ENCODE results near the gene PIK3CD. TPM values are rescaled to one million over a fixed set of nuclear protein-coding genes. Genes with fewer than 3 reads are reported as not detected.
A peak's percentile ranks its signal among the peaks of the same experiment; 100 is the strongest.

The PIK3CD gene
- total and polyA plus RNA-seq, 10 of the 15 experiments (the other 5 are each of a cell fraction or from before 2014, with no cell fraction given), result 7.0 to 101 (median 51.1) TPM

GRCh38 chr1:9628541-9629444, 22.7 kb upstream of the PIK3CD start (continued):
- TF ChIP-seq, protein P1, sequence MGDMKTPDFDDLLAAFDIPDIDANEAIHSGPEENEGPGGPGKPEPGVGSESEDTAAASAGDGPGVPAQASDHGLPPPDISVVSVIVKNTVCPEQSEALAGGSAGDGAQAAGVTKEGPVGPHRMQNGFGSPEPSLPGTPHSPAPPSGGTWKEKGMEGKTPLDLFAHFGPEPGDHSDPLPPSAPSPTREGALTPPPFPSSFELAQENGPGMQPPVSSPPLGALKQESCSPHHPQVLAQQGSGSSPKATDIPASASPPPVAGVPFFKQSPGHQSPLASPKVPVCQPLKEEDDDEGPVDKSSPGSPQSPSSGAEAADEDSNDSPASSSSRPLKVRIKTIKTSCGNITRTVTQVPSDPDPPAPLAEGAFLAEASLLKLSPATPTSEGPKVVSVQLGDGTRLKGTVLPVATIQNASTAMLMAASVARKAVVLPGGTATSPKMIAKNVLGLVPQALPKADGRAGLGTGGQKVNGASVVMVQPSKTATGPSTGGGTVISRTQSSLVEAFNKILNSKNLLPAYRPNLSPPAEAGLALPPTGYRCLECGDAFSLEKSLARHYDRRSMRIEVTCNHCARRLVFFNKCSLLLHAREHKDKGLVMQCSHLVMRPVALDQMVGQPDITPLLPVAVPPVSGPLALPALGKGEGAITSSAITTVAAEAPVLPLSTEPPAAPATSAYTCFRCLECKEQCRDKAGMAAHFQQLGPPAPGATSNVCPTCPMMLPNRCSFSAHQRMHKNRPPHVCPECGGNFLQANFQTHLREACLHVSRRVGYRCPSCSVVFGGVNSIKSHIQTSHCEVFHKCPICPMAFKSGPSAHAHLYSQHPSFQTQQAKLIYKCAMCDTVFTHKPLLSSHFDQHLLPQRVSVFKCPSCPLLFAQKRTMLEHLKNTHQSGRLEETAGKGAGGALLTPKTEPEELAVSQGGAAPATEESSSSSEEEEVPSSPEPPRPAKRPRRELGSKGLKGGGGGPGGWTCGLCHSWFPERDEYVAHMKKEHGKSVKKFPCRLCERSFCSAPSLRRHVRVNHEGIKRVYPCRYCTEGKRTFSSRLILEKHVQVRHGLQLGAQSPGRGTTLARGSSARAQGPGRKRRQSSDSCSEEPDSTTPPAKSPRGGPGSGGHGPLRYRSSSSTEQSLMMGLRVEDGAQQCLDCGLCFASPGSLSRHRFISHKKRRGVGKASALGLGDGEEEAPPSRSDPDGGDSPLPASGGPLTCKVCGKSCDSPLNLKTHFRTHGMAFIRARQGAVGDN (IDR thresholded peaks at IDR 0.05), result no peak
- TF ChIP-seq STAT3 (IDR thresholded peaks at IDR 0.05; ENCODE audit: low read depth, low read length) (no peak), CHD1 (IDR thresholded peaks at IDR 0.05; ENCODE audit: low read depth, low read length) (0 out of 2 replicates have a peak, but pooled peaks have one; percentile 19), ASH2L (IDR thresholded peaks at IDR 0.05; ENCODE audit: borderline replicate concordance, low read depth) (no peak), SUZ12 (IDR thresholded peaks at IDR 0.05; ENCODE audit: unreplicated experiment) (no peak), MYB (IDR thresholded peaks at IDR 0.05; ENCODE audit: borderline replicate concordance, low read depth, low read length) (no peak), TAF1 (IDR thresholded peaks at IDR 0.05; ENCODE audit: borderline replicate concordance, low read depth, low read length) (peak; percentile 50; the same call in 1 of the 2 replicates), IRF5 (IDR thresholded peaks at IDR 0.05; ENCODE audit: borderline replicate concordance) (no peak), MXI1 (IDR thresholded peaks at IDR 0.05; ENCODE audit: low read depth, low read length) (peak; percentile 46; the same call in 1 of the 2 replicates), TCF3 (IDR thresholded peaks at IDR 0.05; ENCODE audit: borderline replicate concordance, insufficient read depth, low read depth, low read length) (peak; percentile 12; the same call in 1 of the 2 replicates), NFIC (IDR thresholded peaks at IDR 0.05; ENCODE audit: low read depth, low read length) (no peak), IKZF1 (conservative IDR thresholded peaks at IDR 0.05) (peak; percentile 94), ZBTB40 (IDR thresholded peaks at IDR 0.05; ENCODE audit: borderline replicate concordance) (no peak)
- TF ChIP-seq, protein P2, sequence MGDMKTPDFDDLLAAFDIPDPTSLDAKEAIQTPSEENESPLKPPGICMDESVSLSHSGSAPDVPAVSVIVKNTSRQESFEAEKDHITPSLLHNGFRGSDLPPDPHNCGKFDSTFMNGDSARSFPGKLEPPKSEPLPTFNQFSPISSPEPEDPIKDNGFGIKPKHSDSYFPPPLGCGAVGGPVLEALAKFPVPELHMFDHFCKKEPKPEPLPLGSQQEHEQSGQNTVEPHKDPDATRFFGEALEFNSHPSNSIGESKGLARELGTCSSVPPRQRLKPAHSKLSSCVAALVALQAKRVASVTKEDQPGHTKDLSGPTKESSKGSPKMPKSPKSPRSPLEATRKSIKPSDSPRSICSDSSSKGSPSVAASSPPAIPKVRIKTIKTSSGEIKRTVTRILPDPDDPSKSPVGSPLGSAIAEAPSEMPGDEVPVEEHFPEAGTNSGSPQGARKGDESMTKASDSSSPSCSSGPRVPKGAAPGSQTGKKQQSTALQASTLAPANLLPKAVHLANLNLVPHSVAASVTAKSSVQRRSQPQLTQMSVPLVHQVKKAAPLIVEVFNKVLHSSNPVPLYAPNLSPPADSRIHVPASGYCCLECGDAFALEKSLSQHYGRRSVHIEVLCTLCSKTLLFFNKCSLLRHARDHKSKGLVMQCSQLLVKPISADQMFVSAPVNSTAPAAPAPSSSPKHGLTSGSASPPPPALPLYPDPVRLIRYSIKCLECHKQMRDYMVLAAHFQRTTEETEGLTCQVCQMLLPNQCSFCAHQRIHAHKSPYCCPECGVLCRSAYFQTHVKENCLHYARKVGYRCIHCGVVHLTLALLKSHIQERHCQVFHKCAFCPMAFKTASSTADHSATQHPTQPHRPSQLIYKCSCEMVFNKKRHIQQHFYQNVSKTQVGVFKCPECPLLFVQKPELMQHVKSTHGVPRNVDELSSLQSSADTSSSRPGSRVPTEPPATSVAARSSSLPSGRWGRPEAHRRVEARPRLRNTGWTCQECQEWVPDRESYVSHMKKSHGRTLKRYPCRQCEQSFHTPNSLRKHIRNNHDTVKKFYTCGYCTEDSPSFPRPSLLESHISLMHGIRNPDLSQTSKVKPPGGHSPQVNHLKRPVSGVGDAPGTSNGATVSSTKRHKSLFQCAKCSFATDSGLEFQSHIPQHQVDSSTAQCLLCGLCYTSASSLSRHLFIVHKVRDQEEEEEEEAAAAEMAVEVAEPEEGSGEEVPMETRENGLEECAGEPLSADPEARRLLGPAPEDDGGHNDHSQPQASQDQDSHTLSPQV (IDR thresholded peaks at IDR 0.05), result no peak
